OCI-LY1 (cell line): ENCODE results near the gene PARD3.

Source experiments
- CTCF ChIP-seq: fragments of 200-600 bp; sonication (generic), shearing (Covaris generic); IDR thresholded peaks from 2 replicates; pipeline ENCODE4 v1.5.1; 2017; ENCODE audit warnings: mild to moderate bottlenecking, antibody characterized with exemption, low read length, moderate library complexity, mixed read lengths
- EZH2 ChIP-seq: fragments of 200-600 bp; sonication (generic), shearing (Covaris generic); IDR thresholded peaks from 2 replicates; pipeline ENCODE4 v1.8.0; 2017; ENCODE audit warnings: borderline replicate concordance, mixed run types, mild to moderate bottlenecking, antibody characterized with exemption, low read length, moderate library complexity, mixed read lengths

- no peak for TF ChIP-seq CTCF
- no peak for TF ChIP-seq EZH2
These were observed 63.8 kb downstream of the PARD3 start for GRCh38 chr10:34751272-34751671.
